H1 (cell line): ENCODE results near the gene ECT2L. TPM values are rescaled to one million over a fixed set of nuclear protein-coding genes. Genes with fewer than 3 reads are reported as not detected.

ENCODE experiments used
- EZH2 ChIP-seq: fragments of 200-600 bp; sonication (generic); IDR thresholded peaks from 2 replicates; pipeline ENCODE4 v1.7.1; 2012; ENCODE audit warnings: low read depth, mild to moderate bottlenecking, moderate library complexity, low read length, inconsistent platforms; ENCODE audit not compliant: severe bottlenecking
- RFX5 ChIP-seq: IDR thresholded peaks from 2 replicates; pipeline ENCODE4 v1.6.1; 2011; ENCODE audit warnings: low read depth, low read length, improper control_type of control experiment, borderline replicate concordance
- SIN3A ChIP-seq, 2 experiments: IDR thresholded peaks in 1 of 2; conservative IDR thresholded peaks in 1 of 2; 2 replicates each; pipeline ENCODE4 v1.6.1; 2011 to 2012; ENCODE audit warnings: low read length in 2 of 2, improper control_type of control experiment in 1 of 2, low read depth in 1 of 2, mild to moderate bottlenecking in 1 of 2
- polyA plus RNA-seq, 7 experiments: library from polyadenylated mRNA; depleted of rRNA in 3 of 7; stranded (reverse) in 5 of 7; unstranded in 2 of 7; fragments of >200 nt in 5 of 7; fragments of 200-250 nt in 2 of 7; gene quantifications; 1 replicate in 5 of 7; 2 replicates in 1 of 7; 4 replicates in 1 of 7; pipeline versions ENCODE4 v1.2.1 to v1.2.3, GENCODE V29; 2011 to 2013; ENCODE audit warnings: missing spikeins in 2 of 7, mixed read lengths in 2 of 7
- total RNA-seq: library from RNA; stranded (reverse); fragmentation: NEBNext Ultra II Directional; extraction: Animal tissue kit (Norgen Biotek cat#: 25700); gene quantifications from 2 replicates; pipeline ENCODE4 v1.2.1, GENCODE V29; 2021

Gene ECT2L
- total and polyA plus RNA-seq, 2 of the 8 experiments (the other 6 are each of a cell fraction or from before 2014, with no cell fraction given) = not detected

- TF ChIP-seq EZH2 (no peak), SIN3A (conservative IDR thresholded peaks at IDR 0.05 in 1 of 2, IDR thresholded peaks at IDR 0.05 in 1 of 2; ENCODE audit: low read depth in 1 of 2, low read length in 2 of 2) (no peak), RFX5 (no peak)
Measured at GRCh38 chr6:138925806-138926205, 129.9 kb downstream of the ECT2L start (continued).
